Suprapubic skin (tissue), 3 donors: ENCODE data around the gene ATP1B1.

Experiments used
- POLR2AphosphoS5 ChIP-seq, 3 donors: sonication (generic); formaldehyde crosslinking; IDR thresholded peaks; one replicate each; pipeline ENCODE4 v1.6.1; 2017; ENCODE audit warnings: antibody characterized with exemption in 3 of 3
- TF ChIP-seq, protein P1 (sequence below), 2 donors: fragments of 200-600 bp in 1 of 2; fragments of 450-650 bp in 1 of 2; sonication (generic) in 1 of 2; IDR thresholded peaks; one replicate each; pipeline ENCODE4 v1.5.1; 2016 to 2019; ENCODE audit warnings: antibody characterized with exemption in 2 of 2, mild to moderate bottlenecking in 1 of 2, moderate library complexity in 1 of 2

DNA sequence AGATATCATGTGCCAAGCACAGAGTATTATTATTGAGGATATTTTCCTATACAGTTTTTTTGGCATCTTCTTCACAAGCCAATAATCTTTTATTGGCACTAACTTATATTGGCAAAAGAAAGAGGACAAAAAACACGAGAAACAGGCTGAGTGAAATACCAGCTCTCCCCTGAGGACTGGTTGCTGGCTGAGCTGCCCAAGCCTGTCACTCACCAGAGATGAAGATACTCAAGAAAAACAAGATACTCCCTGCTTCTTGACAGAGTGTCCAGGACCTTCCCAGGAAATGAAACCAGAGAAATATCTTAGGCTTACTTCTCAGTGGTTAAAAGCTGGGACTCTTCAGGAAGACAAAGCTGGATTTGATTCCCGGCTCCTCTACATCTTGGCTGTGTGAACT, 35.9 kb upstream of the ATP1B1 start:
- TF ChIP-seq, protein P1, sequence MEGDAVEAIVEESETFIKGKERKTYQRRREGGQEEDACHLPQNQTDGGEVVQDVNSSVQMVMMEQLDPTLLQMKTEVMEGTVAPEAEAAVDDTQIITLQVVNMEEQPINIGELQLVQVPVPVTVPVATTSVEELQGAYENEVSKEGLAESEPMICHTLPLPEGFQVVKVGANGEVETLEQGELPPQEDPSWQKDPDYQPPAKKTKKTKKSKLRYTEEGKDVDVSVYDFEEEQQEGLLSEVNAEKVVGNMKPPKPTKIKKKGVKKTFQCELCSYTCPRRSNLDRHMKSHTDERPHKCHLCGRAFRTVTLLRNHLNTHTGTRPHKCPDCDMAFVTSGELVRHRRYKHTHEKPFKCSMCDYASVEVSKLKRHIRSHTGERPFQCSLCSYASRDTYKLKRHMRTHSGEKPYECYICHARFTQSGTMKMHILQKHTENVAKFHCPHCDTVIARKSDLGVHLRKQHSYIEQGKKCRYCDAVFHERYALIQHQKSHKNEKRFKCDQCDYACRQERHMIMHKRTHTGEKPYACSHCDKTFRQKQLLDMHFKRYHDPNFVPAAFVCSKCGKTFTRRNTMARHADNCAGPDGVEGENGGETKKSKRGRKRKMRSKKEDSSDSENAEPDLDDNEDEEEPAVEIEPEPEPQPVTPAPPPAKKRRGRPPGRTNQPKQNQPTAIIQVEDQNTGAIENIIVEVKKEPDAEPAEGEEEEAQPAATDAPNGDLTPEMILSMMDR (IDR thresholded peaks at IDR 0.05), result no peak
- TF ChIP-seq POLR2AphosphoS5 (IDR thresholded peaks at IDR 0.05), result no peak
